Measurements from ENCODE around the gene TSPAN18.

DNA sequence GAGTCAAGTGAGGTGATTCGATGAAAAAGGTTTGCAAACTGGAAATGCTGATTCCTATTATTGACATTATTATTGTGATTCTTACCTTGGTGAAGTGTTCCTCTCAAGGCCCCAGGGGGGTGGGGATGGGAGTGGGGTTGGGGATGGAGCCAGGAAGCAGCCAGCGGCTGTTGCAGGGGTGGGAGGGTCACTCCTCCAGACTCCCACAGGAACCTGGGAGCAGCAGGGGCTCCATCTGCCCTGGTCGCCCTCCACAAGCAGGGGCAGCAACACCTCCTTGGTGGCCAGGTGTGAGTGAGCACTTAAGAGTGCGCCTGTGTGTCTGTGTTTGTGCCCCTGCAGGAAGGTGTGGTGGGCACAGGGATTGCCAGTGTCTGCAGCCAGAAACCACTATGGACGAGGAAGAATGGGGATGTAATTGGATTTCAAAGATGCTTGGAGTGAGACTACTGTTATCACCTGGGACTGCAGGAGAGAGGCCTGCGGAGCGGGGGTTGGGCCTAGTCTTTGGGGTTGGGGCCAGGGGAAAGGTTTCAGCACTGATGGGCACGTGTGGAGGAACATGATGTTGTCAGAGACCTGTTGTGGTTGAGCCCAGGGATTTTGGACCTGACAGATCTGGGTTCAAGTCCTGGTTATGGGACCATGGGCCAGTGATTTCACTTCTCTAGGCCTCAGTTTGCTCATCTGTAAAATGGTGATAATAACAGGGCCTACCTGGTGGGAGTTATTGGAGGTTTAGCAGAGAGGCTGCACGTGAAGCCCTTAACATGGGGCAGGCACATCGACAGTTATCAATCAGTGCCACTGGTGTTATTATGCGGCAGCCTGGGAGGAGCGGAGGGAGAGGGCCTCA is 227.5 kb downstream of the TSPAN18 start:
- TF ChIP-seq CTCF (IDR thresholded peaks at IDR 0.05 in 4 of 5, conservative IDR thresholded peaks at IDR 0.05 in 1 of 5) (no peak), POLR2A (IDR thresholded peaks at IDR 0.05) (no peak)

Measured in gastrocnemius medialis (tissue), 4 donors.